BLaER1 (cell line): ENCODE data around the gene STAP2.

Experiments used
- H3K27ac ChIP-seq: shearing (Covaris generic); formaldehyde crosslinking; 2 replicates; pipeline ENCODE4 v1.8.1; 2022
- H3K27me3 ChIP-seq: shearing (Covaris generic); formaldehyde crosslinking; 2 replicates; pipeline ENCODE4 v1.8.1; 2022
- H3K36me3 ChIP-seq: shearing (Covaris generic); formaldehyde crosslinking; 2 replicates; pipeline ENCODE4 v1.8.1; 2022
- H3K4me1 ChIP-seq: shearing (Covaris generic); formaldehyde crosslinking; 2 replicates; pipeline ENCODE4 v1.8.1; 2022
- H3K4me2 ChIP-seq: shearing (Covaris generic); formaldehyde crosslinking; 2 replicates; pipeline ENCODE4 v1.8.1; 2022
- H3K4me3 ChIP-seq: shearing (Covaris generic); formaldehyde crosslinking; 2 replicates; pipeline ENCODE4 v1.8.1; 2022
- H3K9ac ChIP-seq: shearing (Covaris generic); formaldehyde crosslinking; 2 replicates; pipeline ENCODE4 v1.8.1; 2022
- H3K9me3 ChIP-seq: shearing (Covaris generic); formaldehyde crosslinking; 2 replicates; pipeline ENCODE4 v1.8.1; 2022
- H4K20me1 ChIP-seq: shearing (Covaris generic); formaldehyde crosslinking; 2 replicates; pipeline ENCODE4 v1.8.1; 2022
- Cebpa-rat ChIP-seq: shearing (Covaris generic); IDR thresholded peaks from 2 replicates; pipeline ENCODE4 v1.8.1; 2022

Gene STAP2

GRCh38 chr19:4304538-4305256 lies 33.9 kb downstream of the STAP2 start, which contains the start of gene FSD1:
FSD1 (plus strand) TSS chr19:4304598; CDS start chr19:4304747, 149 bp downstream.
- no peak within 1 kb of the TSS for H3K9ac ChIP-seq
- H3K27me3 ChIP-seq, result no peaks in the 10 kb centered on the region
- TF ChIP-seq Cebpa-rat, result no peak
- peaks cover 42% of the 10 kb centered on the region for H3K4me1 ChIP-seq
- H4K20me1 ChIP-seq, result no peaks in the 10 kb centered on the region
- peaks cover 33% of the 10 kb centered on the region for H3K36me3 ChIP-seq
- peak within 1 kb of the TSS; percentile 55 for H3K4me2 ChIP-seq
- no peak within 1 kb of the TSS for H3K27ac ChIP-seq
- no peaks in the 10 kb centered on the region for H3K9me3 ChIP-seq
- H3K4me3 ChIP-seq, result peak within 1 kb of the TSS; percentile 66

GRCh38 chr19:4303819-4304537 lies 34.6 kb downstream of the STAP2 start:
- TF ChIP-seq Cebpa-rat, result no peak
- H3K27ac ChIP-seq, result no peak overlapping the region
- H3K27me3 ChIP-seq, result no peaks in the 10 kb centered on the region
- H3K9me3 ChIP-seq, result no peaks in the 10 kb centered on the region
- peaks cover 43% of the 10 kb centered on the region for H3K4me1 ChIP-seq
- H3K36me3 ChIP-seq, result peaks cover 27% of the 10 kb centered on the region
- H3K4me3 ChIP-seq, result peak overlapping the region; percentile 66
- H4K20me1 ChIP-seq, result no peaks in the 10 kb centered on the region
- no peak overlapping the region for H3K9ac ChIP-seq
- peak overlapping the region; percentile 55 for H3K4me2 ChIP-seq

- Histone ChIP-seq H3K9me3 (no peaks in the 10 kb centered on the region), H3K9ac (peak within 1 kb of the TSS; percentile 63), H3K4me3 (peak within 1 kb of the TSS; percentile 50), H3K27ac (peak within 1 kb of the TSS; percentile 60), H3K4me2 (peak within 1 kb of the TSS; percentile 65), H3K4me1 (peaks cover 61% of the 10 kb centered on the region), H4K20me1 (no peaks in the 10 kb centered on the region), H3K36me3 (peaks cover 10% of the 10 kb centered on the region; the same call in 1 of the 2 replicates), H3K27me3 (no peaks in the 10 kb centered on the region)
- no peak for TF ChIP-seq Cebpa-rat
Measured at GRCh38 chr19:4302243-4302640, 36.4 kb downstream of the STAP2 start, which contains the start of gene TMIGD2. TMIGD2 (minus strand) TSS chr19:4302389; CDS start chr19:4302385, 4 bp downstream.

- Histone ChIP-seq H3K4me2 (peak overlapping the region; percentile 65), H3K27me3 (no peaks in the 10 kb centered on the region), H3K36me3 (peaks cover 8% of the 10 kb centered on the region; the same call in 1 of the 2 replicates), H3K27ac (peak overlapping the region; percentile 60), H3K4me1 (peaks cover 66% of the 10 kb centered on the region), H3K9ac (peak overlapping the region; percentile 63), H3K4me3 (peak overlapping the region; percentile 50), H4K20me1 (no peaks in the 10 kb centered on the region), H3K9me3 (no peaks in the 10 kb centered on the region)
- TF ChIP-seq Cebpa-rat, result no peak
Measured at GRCh38 chr19:4301590-4302242, 36.9 kb downstream of the STAP2 start.

GRCh38 chr19:4300589-4300988 lies 38.0 kb downstream of the STAP2 start:
- TF ChIP-seq Cebpa-rat, result no peak
- Histone ChIP-seq H3K27me3 (no peaks in the 10 kb centered on the region), H3K4me2 (no peak overlapping the region), H3K27ac (no peak overlapping the region), H3K36me3 (no peaks in the 10 kb centered on the region), H3K4me1 (peaks cover 74% of the 10 kb centered on the region), H3K9ac (no peak overlapping the region), H4K20me1 (no peaks in the 10 kb centered on the region), H3K4me3 (no peak overlapping the region), H3K9me3 (no peaks in the 10 kb centered on the region)

GRCh38 chr19:4298810-4299550 lies 39.6 kb downstream of the STAP2 start:
- Histone ChIP-seq H3K9me3 (no peaks in the 10 kb centered on the region), H3K27me3 (no peaks in the 10 kb centered on the region), H4K20me1 (no peaks in the 10 kb centered on the region), H3K27ac (0 out of 2 replicates have a peak overlapping the region, but pooled peaks have one; percentile 68), H3K4me3 (no peak overlapping the region), H3K4me2 (peak overlapping the region; percentile 77; the same call in 1 of the 2 replicates), H3K4me1 (peaks cover 69% of the 10 kb centered on the region), H3K9ac (no peak overlapping the region), H3K36me3 (no peaks in the 10 kb centered on the region)
- no peak for TF ChIP-seq Cebpa-rat

- Histone ChIP-seq H3K4me2 (peak overlapping the region; percentile 77), H3K27ac (peak overlapping the region; percentile 68), H3K4me3 (no peak overlapping the region), H3K9me3 (no peaks in the 10 kb centered on the region), H4K20me1 (no peaks in the 10 kb centered on the region), H3K27me3 (no peaks in the 10 kb centered on the region), H3K4me1 (peaks cover 61% of the 10 kb centered on the region), H3K9ac (0 out of 2 replicates have a peak overlapping the region, but pooled peaks have one; percentile 21), H3K36me3 (no peaks in the 10 kb centered on the region)
- TF ChIP-seq Cebpa-rat, result no peak
Measured at GRCh38 chr19:4297901-4298809, 40.5 kb downstream of the STAP2 start.

GRCh38 chr19:4295972-4296771 lies 42.5 kb downstream of the STAP2 start:
- no peaks in the 10 kb centered on the region for H4K20me1 ChIP-seq
- no peak overlapping the region for H3K9ac ChIP-seq
- no peaks in the 10 kb centered on the region for H3K9me3 ChIP-seq
- H3K4me2 ChIP-seq, result peak overlapping the region; percentile 77
- no peaks in the 10 kb centered on the region for H3K36me3 ChIP-seq
- TF ChIP-seq Cebpa-rat, result no peak
- peaks cover 41% of the 10 kb centered on the region for H3K4me1 ChIP-seq
- H3K27me3 ChIP-seq, result no peaks in the 10 kb centered on the region
- no peak overlapping the region for H3K4me3 ChIP-seq
- no peak overlapping the region; the same call in 1 of the 2 replicates for H3K27ac ChIP-seq
